Measurements from ENCODE around the gene PCSK2. TPM values are rescaled to one million over a fixed set of nuclear protein-coding genes. Genes with fewer than 3 reads are reported as not detected.

Gene PCSK2
- total RNA-seq, 4 donors from 2014 or later, result 0.29 TPM; not detected in 3

DNA sequence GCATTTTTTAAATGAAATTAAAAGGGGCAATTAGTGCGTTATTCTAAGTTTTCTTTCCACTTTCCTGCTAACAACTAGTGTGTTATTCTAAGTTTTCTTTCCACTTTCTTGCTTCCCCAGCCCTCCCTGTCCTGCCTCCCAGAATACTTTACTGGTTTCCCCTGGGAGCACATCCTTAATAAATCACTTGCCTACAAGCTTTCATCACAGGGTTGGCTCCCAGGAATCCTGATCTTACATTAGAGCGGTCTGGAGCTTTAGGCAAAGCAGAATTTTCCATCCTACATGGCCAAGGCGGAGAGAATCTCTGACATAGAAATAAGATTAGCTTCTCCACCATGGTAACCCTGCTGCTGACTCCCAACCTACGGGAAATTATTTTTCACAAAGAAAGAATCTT lies 154.0 kb downstream of the PCSK2 start:
- Histone ChIP-seq H3K27ac (no peak overlapping the region), H3K36me3 (no peaks in the 10 kb centered on the region), H3K4me1 (no peaks in the 10 kb centered on the region), H3K9me3 (no peaks in the 10 kb centered on the region), H3K27me3 (no peaks in the 10 kb centered on the region), H3K4me3 (no peak overlapping the region)
- intact Hi-C loops (cut with DNase I; ENCODE audit: low total_unique reads), result no loop called here
- TF ChIP-seq POLR2A (IDR thresholded peaks at IDR 0.05), result no peak
- no peak for TF ChIP-seq CTCF (IDR thresholded peaks at IDR 0.05 in 4 of 5, conservative IDR thresholded peaks at IDR 0.05 in 1 of 5)
- in situ Hi-C loops (cut with MboI; ENCODE audit: low sequenced_read_pairs in 4 of 4), result no loop called here
- no peak for DNase-seq
- no peak for ATAC-seq

DNA sequence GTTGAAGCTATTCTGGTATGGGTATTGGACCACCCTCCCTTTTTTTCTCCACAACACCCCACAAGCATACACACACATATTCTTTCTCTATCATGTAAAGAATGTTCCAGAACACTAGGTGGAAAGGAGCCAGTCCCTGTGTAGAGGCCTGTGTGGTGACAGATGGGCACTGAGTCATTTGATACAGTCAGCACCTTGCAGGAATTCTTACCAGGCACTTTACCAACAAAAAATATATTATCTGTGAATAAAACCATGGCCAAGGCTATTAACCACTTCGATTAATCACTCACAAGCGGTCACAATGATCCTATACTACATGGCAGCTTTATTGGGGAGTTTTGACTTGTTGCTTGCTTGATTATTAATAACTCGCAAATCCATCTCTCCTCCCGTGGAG lies 154.9 kb downstream of the PCSK2 start:
- intact Hi-C loops (cut with DNase I; ENCODE audit: low total_unique reads), result no loop called here
- H3K27ac ChIP-seq, result no peak overlapping the region
- H3K36me3 ChIP-seq, result no peaks in the 10 kb centered on the region
- no peak for TF ChIP-seq POLR2A (IDR thresholded peaks at IDR 0.05)
- no peak for TF ChIP-seq CTCF (IDR thresholded peaks at IDR 0.05 in 4 of 5, conservative IDR thresholded peaks at IDR 0.05 in 1 of 5)
- no peaks in the 10 kb centered on the region for H3K27me3 ChIP-seq
- H3K4me3 ChIP-seq, result no peak overlapping the region
- in situ Hi-C loops (cut with MboI; ENCODE audit: low sequenced_read_pairs in 4 of 4), result no loop called here
- H3K4me1 ChIP-seq, result no peaks in the 10 kb centered on the region
- no peak for ATAC-seq
- no peak for DNase-seq
- no peaks in the 10 kb centered on the region for H3K9me3 ChIP-seq

- DNase-seq (no peak), ATAC-seq (no peak)
- in situ Hi-C loops (cut with MboI; ENCODE audit: low sequenced_read_pairs in 4 of 4) (no loop called here), intact Hi-C loops (cut with DNase I; ENCODE audit: low total_unique reads) (no loop called here)
- H3K36me3 ChIP-seq, result no peaks in the 10 kb centered on the region
- TF ChIP-seq POLR2A (IDR thresholded peaks at IDR 0.05) (no peak), CTCF (IDR thresholded peaks at IDR 0.05 in 4 of 5, conservative IDR thresholded peaks at IDR 0.05 in 1 of 5) (no peak)
- H3K27ac ChIP-seq, result no peak overlapping the region
- H3K27me3 ChIP-seq, result no peaks in the 10 kb centered on the region
- no peaks in the 10 kb centered on the region for H3K4me1 ChIP-seq
- H3K4me3 ChIP-seq, result no peak overlapping the region
- no peaks in the 10 kb centered on the region for H3K9me3 ChIP-seq
Measured at GRCh38 chr20:17385798-17386197, 159.0 kb downstream of the PCSK2 start.

DNA sequence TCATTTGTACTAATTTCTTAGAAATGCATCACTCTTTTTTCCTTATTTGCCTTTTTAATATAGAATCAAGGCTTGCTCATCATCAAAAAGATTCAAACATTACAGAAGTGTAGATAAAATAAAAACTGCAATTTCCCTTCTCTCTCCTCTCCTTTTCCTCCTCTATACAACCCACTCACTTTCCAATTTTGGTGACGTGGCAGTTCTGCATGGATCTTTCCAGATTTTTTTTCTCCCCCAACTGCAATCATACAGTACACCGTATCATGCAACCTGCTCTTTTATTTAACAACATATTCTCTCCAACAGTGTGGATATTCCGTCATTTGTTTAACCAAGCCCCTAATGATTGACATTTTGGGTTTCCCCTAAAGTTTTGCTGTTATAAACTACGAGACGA lies 163.8 kb downstream of the PCSK2 start:
- H3K27ac ChIP-seq, result no peak overlapping the region
- ATAC-seq, result no peak
- H3K27me3 ChIP-seq, result no peaks in the 10 kb centered on the region
- H3K36me3 ChIP-seq, result no peaks in the 10 kb centered on the region
- no peak overlapping the region for H3K4me3 ChIP-seq
- no peaks in the 10 kb centered on the region for H3K9me3 ChIP-seq
- DNase-seq, result no peak
- in situ Hi-C loops (cut with MboI; ENCODE audit: low sequenced_read_pairs in 4 of 4) (no loop called here), intact Hi-C loops (cut with DNase I; ENCODE audit: low total_unique reads) (no loop called here)
- no peaks in the 10 kb centered on the region for H3K4me1 ChIP-seq
- TF ChIP-seq CTCF (IDR thresholded peaks at IDR 0.05 in 4 of 5, conservative IDR thresholded peaks at IDR 0.05 in 1 of 5) (no peak), POLR2A (IDR thresholded peaks at IDR 0.05) (no peak)

GRCh38 chr20:17391127-17391771 lies 164.4 kb downstream of the PCSK2 start:
- Histone ChIP-seq H3K27me3 (no peaks in the 10 kb centered on the region), H3K27ac (no peak overlapping the region), H3K4me3 (no peak overlapping the region), H3K36me3 (no peaks in the 10 kb centered on the region), H3K4me1 (no peaks in the 10 kb centered on the region), H3K9me3 (no peaks in the 10 kb centered on the region)
- ATAC-seq (no peak), DNase-seq (no peak)
- TF ChIP-seq POLR2A (IDR thresholded peaks at IDR 0.05) (no peak), CTCF (IDR thresholded peaks at IDR 0.05 in 4 of 5, conservative IDR thresholded peaks at IDR 0.05 in 1 of 5) (no peak)
- in situ Hi-C loops (cut with MboI; ENCODE audit: low sequenced_read_pairs in 4 of 4), result no loop called here
- intact Hi-C loops (cut with DNase I; ENCODE audit: low total_unique reads), result no loop called here
